ENCODE data around the gene CFAP20DC. TPM values are rescaled to one million over a fixed set of nuclear protein-coding genes. Genes with fewer than 3 reads are reported as not detected.

Gene CFAP20DC
- total and polyA plus RNA-seq, 2 experiments from 2014 or later, result 7.4 to 11.4 TPM

DNA sequence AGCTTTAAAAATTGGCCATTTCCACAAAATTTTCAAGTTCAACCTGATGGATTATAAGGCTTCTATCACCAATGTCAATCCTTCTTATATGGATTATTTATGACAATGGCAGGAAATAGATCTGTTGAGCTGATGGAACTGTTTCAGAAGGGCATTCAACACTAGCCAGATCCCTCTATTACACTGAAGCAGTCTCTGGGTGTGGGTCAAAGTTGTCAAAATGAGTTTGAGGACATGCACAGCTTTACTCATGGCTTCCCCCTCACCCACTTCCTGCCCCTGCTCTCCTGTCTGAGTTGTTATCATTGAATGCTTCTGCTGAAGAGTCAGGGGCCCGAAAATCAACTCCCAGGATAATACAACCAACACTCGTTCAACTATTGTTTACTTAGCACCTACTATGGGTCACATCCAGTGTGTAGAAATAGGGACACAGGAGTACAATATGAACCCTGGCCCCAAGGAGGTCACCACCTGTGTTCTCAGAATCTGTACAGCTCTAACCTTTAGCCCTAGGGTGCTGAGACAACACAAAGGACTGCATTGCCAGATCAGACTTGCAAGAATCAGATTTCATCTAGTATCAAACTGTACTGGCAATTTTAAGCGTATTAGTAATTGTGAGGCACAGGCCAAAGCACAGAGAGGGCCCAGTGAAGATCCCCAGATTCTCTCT lies 341.6 kb downstream of the CFAP20DC start:
- peaks cover 9% of the 10 kb centered on the region; the same call in 1 of the 3 replicates for H3K9me3 Mint-ChIP-seq
- no peaks in the 10 kb centered on the region for H3F3A ChIP-seq (replicated peaks; ENCODE audit: low read depth)
- no peak overlapping the region for H3K27ac Mint-ChIP-seq
- no peaks in the 10 kb centered on the region for H3K4me1 ChIP-seq (ENCODE audit: insufficient read depth)
- no peaks in the 10 kb centered on the region for H4K20me1 ChIP-seq (replicated peaks; ENCODE audit: insufficient read depth)
- H3K4me2 ChIP-seq, result no peak overlapping the region
- H3K4me3 ChIP-seq, result no peak overlapping the region
- no peaks in the 10 kb centered on the region for H3K27me3 Mint-ChIP-seq (ENCODE audit: insufficient read depth, low read depth, poor library complexity)
- no peaks in the 10 kb centered on the region for H3K36me3 Mint-ChIP-seq (ENCODE audit: low read depth)
- DNase-seq (ENCODE audit: low spot score), result no peak
- ATAC-seq, result no peak
- H3K27ac ChIP-seq (ENCODE audit: low read depth), result no peak overlapping the region
- no peaks in the 10 kb centered on the region for H3K79me2 ChIP-seq (replicated peaks; ENCODE audit: insufficient read depth)
- no peak overlapping the region for H3K4me3 Mint-ChIP-seq
- no peaks in the 10 kb centered on the region for H3K4me1 Mint-ChIP-seq
- peaks cover 16% of the 10 kb centered on the region for H3K9me2 ChIP-seq (ENCODE audit: insufficient read depth)
- no peak for TF ChIP-seq EZH2phosphoT487 (IDR thresholded peaks at IDR 0.05; ENCODE audit: unreplicated experiment)
- TF ChIP-seq, protein P1, sequence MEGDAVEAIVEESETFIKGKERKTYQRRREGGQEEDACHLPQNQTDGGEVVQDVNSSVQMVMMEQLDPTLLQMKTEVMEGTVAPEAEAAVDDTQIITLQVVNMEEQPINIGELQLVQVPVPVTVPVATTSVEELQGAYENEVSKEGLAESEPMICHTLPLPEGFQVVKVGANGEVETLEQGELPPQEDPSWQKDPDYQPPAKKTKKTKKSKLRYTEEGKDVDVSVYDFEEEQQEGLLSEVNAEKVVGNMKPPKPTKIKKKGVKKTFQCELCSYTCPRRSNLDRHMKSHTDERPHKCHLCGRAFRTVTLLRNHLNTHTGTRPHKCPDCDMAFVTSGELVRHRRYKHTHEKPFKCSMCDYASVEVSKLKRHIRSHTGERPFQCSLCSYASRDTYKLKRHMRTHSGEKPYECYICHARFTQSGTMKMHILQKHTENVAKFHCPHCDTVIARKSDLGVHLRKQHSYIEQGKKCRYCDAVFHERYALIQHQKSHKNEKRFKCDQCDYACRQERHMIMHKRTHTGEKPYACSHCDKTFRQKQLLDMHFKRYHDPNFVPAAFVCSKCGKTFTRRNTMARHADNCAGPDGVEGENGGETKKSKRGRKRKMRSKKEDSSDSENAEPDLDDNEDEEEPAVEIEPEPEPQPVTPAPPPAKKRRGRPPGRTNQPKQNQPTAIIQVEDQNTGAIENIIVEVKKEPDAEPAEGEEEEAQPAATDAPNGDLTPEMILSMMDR (conservative IDR thresholded peaks at IDR 0.05; ENCODE audit: low read depth in 2 of 2), result no peak
- no peak for TF ChIP-seq ZNF331 (CRISPR knock-in tag; IDR thresholded peaks at IDR 0.05; ENCODE audit: low read depth)
- no peak for TF ChIP-seq POLR2AphosphoS5 (IDR thresholded peaks at IDR 0.05; ENCODE audit: low read depth)
- no peaks in the 10 kb centered on the region for H3K27me3 ChIP-seq (ENCODE audit: insufficient read depth)
- no peaks in the 10 kb centered on the region for H3K36me3 ChIP-seq (ENCODE audit: insufficient read depth)
- no peak overlapping the region for H2AFZ ChIP-seq

DNA sequence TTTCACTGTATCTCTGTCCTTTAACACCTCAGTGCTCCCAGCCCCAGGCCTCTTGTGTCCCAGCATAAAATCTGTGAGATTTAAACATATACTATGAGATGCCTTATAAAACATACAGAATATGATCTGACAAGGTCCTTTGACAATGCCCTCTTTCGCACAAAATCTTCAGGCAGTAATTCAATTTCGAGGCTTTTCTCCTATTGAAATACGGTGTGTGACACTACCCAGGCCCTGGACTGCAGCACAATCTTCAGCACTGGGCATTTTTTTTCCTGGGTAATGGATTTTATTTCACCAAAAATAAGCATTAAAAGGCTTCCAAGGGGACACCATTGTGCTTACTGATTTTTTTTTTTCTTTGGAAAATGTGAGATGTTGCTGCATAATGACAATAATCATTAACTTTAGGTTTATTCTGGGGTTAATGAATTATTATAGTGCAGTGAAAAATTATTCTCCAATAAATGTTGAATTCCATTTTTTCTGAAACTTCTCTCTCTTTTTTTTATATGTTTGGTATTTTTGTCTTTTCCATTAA lies 342.4 kb downstream of the CFAP20DC start:
- ATAC-seq (no peak), DNase-seq (ENCODE audit: low spot score) (no peak)
- Histone ChIP-seq H3K4me2 (no peak overlapping the region), H2AFZ (no peak overlapping the region), H3K36me3 (ENCODE audit: insufficient read depth) (no peaks in the 10 kb centered on the region), H3K4me3 (no peak overlapping the region), H3K79me2 (replicated peaks; ENCODE audit: insufficient read depth) (no peaks in the 10 kb centered on the region), H3K27me3 (ENCODE audit: insufficient read depth) (no peaks in the 10 kb centered on the region), H3K9me2 (ENCODE audit: insufficient read depth) (peaks cover 16% of the 10 kb centered on the region), H4K20me1 (replicated peaks; ENCODE audit: insufficient read depth) (no peaks in the 10 kb centered on the region), H3F3A (replicated peaks; ENCODE audit: low read depth) (no peaks in the 10 kb centered on the region), H3K4me1 (ENCODE audit: insufficient read depth) (no peaks in the 10 kb centered on the region), H3K27ac (ENCODE audit: low read depth) (no peak overlapping the region)
- H3K9me3 Mint-ChIP-seq, result peaks cover 9% of the 10 kb centered on the region; the same call in 1 of the 3 replicates
- no peak overlapping the region for H3K27ac Mint-ChIP-seq
- H3K4me3 Mint-ChIP-seq, result no peak overlapping the region
- no peaks in the 10 kb centered on the region for H3K36me3 Mint-ChIP-seq (ENCODE audit: low read depth)
- H3K27me3 Mint-ChIP-seq (ENCODE audit: insufficient read depth, low read depth, poor library complexity), result no peaks in the 10 kb centered on the region
- H3K4me1 Mint-ChIP-seq, result no peaks in the 10 kb centered on the region
- TF ChIP-seq STAT1 (IDR thresholded peaks at IDR 0.05; ENCODE audit: unreplicated experiment), result no peak
- TF ChIP-seq ZNF331 (CRISPR knock-in tag; IDR thresholded peaks at IDR 0.05; ENCODE audit: low read depth), result no peak
- TF ChIP-seq, protein P2, sequence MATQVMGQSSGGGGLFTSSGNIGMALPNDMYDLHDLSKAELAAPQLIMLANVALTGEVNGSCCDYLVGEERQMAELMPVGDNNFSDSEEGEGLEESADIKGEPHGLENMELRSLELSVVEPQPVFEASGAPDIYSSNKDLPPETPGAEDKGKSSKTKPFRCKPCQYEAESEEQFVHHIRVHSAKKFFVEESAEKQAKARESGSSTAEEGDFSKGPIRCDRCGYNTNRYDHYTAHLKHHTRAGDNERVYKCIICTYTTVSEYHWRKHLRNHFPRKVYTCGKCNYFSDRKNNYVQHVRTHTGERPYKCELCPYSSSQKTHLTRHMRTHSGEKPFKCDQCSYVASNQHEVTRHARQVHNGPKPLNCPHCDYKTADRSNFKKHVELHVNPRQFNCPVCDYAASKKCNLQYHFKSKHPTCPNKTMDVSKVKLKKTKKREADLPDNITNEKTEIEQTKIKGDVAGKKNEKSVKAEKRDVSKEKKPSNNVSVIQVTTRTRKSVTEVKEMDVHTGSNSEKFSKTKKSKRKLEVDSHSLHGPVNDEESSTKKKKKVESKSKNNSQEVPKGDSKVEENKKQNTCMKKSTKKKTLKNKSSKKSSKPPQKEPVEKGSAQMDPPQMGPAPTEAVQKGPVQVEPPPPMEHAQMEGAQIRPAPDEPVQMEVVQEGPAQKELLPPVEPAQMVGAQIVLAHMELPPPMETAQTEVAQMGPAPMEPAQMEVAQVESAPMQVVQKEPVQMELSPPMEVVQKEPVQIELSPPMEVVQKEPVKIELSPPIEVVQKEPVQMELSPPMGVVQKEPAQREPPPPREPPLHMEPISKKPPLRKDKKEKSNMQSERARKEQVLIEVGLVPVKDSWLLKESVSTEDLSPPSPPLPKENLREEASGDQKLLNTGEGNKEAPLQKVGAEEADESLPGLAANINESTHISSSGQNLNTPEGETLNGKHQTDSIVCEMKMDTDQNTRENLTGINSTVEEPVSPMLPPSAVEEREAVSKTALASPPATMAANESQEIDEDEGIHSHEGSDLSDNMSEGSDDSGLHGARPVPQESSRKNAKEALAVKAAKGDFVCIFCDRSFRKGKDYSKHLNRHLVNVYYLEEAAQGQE (IDR thresholded peaks at IDR 0.05; ENCODE audit: unreplicated experiment), result no peak
- TF ChIP-seq, protein P3, sequence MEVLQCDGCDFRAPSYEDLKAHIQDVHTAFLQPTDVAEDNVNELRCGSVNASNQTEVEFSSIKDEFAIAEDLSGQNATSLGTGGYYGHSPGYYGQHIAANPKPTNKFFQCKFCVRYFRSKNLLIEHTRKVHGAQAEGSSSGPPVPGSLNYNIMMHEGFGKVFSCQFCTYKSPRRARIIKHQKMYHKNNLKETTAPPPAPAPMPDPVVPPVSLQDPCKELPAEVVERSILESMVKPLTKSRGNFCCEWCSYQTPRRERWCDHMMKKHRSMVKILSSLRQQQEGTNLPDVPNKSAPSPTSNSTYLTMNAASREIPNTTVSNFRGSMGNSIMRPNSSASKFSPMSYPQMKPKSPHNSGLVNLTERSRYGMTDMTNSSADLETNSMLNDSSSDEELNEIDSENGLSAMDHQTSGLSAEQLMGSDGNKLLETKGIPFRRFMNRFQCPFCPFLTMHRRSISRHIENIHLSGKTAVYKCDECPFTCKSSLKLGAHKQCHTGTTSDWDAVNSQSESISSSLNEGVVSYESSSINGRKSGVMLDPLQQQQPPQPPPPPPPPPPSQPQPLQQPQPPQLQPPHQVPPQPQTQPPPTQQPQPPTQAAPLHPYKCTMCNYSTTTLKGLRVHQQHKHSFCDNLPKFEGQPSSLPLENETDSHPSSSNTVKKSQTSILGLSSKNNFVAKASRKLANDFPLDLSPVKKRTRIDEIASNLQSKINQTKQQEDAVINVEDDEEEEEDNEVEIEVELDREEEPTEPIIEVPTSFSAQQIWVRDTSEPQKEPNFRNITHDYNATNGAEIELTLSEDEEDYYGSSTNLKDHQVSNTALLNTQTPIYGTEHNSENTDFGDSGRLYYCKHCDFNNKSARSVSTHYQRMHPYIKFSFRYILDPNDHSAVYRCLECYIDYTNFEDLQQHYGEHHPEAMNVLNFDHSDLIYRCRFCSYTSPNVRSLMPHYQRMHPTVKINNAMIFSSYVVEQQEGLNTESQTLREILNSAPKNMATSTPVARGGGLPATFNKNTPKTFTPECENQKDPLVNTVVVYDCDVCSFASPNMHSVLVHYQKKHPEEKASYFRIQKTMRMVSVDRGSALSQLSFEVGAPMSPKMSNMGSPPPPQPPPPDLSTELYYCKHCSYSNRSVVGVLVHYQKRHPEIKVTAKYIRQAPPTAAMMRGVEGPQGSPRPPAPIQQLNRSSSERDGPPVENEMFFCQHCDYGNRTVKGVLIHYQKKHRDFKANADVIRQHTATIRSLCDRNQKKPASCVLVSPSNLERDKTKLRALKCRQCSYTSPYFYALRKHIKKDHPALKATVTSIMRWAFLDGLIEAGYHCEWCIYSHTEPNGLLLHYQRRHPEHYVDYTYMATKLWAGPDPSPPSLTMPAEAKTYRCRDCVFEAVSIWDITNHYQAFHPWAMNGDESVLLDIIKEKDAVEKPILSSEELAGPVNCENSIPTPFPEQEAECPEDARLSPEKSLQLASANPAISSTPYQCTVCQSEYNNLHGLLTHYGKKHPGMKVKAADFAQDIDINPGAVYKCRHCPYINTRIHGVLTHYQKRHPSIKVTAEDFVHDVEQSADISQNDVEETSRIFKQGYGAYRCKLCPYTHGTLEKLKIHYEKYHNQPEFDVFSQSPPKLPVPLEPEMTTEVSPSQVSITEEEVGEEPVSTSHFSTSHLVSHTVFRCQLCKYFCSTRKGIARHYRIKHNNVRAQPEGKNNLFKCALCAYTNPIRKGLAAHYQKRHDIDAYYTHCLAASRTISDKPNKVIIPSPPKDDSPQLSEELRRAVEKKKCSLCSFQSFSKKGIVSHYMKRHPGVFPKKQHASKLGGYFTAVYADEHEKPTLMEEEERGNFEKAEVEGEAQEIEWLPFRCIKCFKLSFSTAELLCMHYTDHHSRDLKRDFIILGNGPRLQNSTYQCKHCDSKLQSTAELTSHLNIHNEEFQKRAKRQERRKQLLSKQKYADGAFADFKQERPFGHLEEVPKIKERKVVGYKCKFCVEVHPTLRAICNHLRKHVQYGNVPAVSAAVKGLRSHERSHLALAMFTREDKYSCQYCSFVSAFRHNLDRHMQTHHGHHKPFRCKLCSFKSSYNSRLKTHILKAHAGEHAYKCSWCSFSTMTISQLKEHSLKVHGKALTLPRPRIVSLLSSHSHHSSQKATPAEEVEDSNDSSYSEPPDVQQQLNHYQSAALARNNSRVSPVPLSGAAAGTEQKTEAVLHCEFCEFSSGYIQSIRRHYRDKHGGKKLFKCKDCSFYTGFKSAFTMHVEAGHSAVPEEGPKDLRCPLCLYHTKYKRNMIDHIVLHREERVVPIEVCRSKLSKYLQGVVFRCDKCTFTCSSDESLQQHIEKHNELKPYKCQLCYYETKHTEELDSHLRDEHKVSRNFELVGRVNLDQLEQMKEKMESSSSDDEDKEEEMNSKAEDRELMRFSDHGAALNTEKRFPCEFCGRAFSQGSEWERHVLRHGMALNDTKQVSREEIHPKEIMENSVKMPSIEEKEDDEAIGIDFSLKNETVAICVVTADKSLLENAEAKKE (CRISPR knock-in tag; IDR thresholded peaks at IDR 0.05), result no peak
